H1 (cell line): ENCODE results near the gene UMOD. TPM values are rescaled to one million over a fixed set of nuclear protein-coding genes. Genes with fewer than 3 reads are reported as not detected.

Experiments used
- CTCF ChIP-seq, 3 experiments: IDR thresholded peaks; 1 replicate in 2 of 3; 2 replicates in 1 of 3; pipeline versions ENCODE4 v1.5.1 to v1.6.1; 2011; ENCODE audit warnings: low read length in 3 of 3, mild to moderate bottlenecking in 3 of 3, inconsistent platforms in 2 of 3, low read depth in 1 of 3, moderate library complexity in 1 of 3; ENCODE audit not compliant: insufficient read depth in 1 of 3; ENCODE audit errors: control extremely low read depth in 1 of 3
- polyA plus RNA-seq, 7 experiments: library from polyadenylated mRNA; depleted of rRNA in 3 of 7; stranded (reverse) in 5 of 7; unstranded in 2 of 7; fragments of >200 nt in 5 of 7; fragments of 200-250 nt in 2 of 7; gene quantifications; 1 replicate in 5 of 7; 2 replicates in 1 of 7; 4 replicates in 1 of 7; pipeline versions ENCODE4 v1.2.1 to v1.2.3, GENCODE V29; 2011 to 2013; ENCODE audit warnings: missing spikeins in 2 of 7, mixed read lengths in 2 of 7
- total RNA-seq: library from RNA; stranded (reverse); fragmentation: NEBNext Ultra II Directional; extraction: Animal tissue kit (Norgen Biotek cat#: 25700); gene quantifications from 2 replicates; pipeline ENCODE4 v1.2.1, GENCODE V29; 2021

Gene UMOD
- total and polyA plus RNA-seq, 2 of the 8 experiments (the other 6 are each of a cell fraction or from before 2014, with no cell fraction given), result not detected

GRCh38 chr16:20300312-20301097, 52.0 kb downstream of the UMOD start (continued):
- TF ChIP-seq CTCF (IDR thresholded peaks at IDR 0.05; ENCODE audit: control extremely low read depth in 1 of 3, insufficient read depth in 1 of 3, low read depth in 1 of 3, low read length in 3 of 3), result peak; percentile 74 to 90 (median 88)
